ENCODE data around the gene APBB3.

APBB3 gene

DNA sequence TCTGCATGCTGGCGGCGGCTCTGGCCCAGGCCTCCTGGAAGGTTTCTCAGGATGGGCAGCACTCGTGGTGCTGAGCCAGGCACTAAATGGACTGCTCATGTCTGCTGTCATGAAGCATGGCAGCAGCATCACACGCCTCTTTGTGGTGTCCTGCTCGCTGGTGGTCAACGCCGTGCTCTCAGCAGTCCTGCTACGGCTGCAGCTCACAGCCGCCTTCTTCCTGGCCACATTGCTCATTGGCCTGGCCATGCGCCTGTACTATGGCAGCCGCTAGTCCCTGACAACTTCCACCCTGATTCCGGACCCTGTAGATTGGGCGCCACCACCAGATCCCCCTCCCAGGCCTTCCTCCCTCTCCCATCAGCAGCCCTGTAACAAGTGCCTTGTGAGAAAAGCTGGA, 3.5 kb upstream of the APBB3 start:
- peak overlapping the region in 1 of 2 donors; percentile 61 for H3K27ac ChIP-seq
- TF ChIP-seq, protein P1, sequence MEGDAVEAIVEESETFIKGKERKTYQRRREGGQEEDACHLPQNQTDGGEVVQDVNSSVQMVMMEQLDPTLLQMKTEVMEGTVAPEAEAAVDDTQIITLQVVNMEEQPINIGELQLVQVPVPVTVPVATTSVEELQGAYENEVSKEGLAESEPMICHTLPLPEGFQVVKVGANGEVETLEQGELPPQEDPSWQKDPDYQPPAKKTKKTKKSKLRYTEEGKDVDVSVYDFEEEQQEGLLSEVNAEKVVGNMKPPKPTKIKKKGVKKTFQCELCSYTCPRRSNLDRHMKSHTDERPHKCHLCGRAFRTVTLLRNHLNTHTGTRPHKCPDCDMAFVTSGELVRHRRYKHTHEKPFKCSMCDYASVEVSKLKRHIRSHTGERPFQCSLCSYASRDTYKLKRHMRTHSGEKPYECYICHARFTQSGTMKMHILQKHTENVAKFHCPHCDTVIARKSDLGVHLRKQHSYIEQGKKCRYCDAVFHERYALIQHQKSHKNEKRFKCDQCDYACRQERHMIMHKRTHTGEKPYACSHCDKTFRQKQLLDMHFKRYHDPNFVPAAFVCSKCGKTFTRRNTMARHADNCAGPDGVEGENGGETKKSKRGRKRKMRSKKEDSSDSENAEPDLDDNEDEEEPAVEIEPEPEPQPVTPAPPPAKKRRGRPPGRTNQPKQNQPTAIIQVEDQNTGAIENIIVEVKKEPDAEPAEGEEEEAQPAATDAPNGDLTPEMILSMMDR (IDR thresholded peaks at IDR 0.05), result no peak
- H3K4me3 ChIP-seq, result no peak overlapping the region
- DNase-seq (ENCODE audit: low spot score), result no peak

DNA sequence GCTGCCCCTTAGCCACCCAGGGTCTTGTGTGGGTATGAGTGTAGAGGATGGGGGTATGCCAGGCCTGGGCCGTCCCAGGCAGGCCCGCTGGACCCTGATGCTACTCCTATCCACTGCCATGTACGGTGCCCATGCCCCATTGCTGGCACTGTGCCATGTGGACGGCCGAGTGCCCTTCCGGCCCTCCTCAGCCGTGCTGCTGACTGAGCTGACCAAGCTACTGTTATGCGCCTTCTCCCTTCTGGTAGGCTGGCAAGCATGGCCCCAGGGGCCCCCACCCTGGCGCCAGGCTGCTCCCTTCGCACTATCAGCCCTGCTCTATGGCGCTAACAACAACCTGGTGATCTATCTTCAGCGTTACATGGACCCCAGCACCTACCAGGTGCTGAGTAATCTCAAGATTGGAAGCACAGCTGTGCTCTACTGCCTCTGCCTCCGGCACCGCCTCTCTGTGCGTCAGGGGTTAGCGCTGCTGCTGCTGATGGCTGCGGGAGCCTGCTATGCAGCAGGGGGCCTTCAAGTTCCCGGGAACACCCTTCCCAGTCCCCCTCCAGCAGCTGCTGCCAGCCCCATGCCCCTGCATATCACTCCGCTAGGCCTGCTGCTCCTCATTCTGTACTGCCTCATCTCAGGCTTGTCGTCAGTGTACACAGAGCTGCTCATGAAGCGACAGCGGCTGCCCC, 2.9 kb upstream of the APBB3 start:
- no peak for DNase-seq (ENCODE audit: low spot score)
- no peak overlapping the region for H3K27ac ChIP-seq
- TF ChIP-seq, protein P1 (IDR thresholded peaks at IDR 0.05), result no peak
- H3K4me3 ChIP-seq, result no peak overlapping the region

DNA sequence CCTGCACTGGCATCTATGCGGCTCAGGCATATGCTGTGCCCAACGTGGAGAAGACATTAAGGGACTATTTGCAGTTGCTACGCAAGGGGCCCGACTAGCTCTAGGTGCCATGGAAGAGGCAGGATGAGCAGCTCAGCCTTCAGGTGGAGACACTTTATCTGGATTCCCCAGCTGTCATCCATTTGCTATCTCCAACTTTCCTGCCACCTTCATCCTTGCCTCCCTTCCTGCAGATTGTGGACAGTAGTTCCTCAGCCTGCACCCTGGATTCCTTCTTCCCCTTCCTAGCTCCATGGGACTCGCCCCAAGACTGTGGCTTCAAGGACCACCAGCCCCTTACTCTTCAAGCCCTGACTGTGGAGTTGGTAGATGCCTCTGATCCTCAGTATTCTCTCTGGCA, 2.3 kb upstream of the APBB3 start:
- DNase-seq (ENCODE audit: low spot score), result no peak
- TF ChIP-seq, protein P1 (IDR thresholded peaks at IDR 0.05), result no peak
- H3K27ac ChIP-seq, result no peak overlapping the region

DNA sequence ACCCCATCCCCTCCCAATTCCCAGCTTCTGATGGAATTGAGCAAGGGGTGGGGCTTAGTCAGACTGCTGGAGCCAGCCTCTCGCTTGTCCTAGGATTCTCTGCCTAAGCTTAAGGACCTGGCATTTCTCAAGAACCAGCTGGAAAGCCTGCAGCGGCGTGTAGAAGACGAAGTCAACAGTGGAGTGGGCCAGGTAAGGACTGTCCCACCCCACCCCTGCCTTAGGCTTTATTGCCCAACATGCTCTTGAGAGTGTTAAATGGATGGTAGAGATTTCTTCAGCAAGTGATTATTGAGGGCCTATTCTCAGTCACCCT, 1.3 kb upstream of the APBB3 start:
- Histone ChIP-seq H3K4me3 (peak overlapping the region; percentile 78), H3K27ac (no peak overlapping the region)
- no peak for DNase-seq (ENCODE audit: low spot score)
- TF ChIP-seq, protein P1 (IDR thresholded peaks at IDR 0.05), result no peak

More for the DNA sequence above, 2.3 kb upstream of the APBB3 start:
- no peak overlapping the region for H3K4me3 ChIP-seq

DNA sequence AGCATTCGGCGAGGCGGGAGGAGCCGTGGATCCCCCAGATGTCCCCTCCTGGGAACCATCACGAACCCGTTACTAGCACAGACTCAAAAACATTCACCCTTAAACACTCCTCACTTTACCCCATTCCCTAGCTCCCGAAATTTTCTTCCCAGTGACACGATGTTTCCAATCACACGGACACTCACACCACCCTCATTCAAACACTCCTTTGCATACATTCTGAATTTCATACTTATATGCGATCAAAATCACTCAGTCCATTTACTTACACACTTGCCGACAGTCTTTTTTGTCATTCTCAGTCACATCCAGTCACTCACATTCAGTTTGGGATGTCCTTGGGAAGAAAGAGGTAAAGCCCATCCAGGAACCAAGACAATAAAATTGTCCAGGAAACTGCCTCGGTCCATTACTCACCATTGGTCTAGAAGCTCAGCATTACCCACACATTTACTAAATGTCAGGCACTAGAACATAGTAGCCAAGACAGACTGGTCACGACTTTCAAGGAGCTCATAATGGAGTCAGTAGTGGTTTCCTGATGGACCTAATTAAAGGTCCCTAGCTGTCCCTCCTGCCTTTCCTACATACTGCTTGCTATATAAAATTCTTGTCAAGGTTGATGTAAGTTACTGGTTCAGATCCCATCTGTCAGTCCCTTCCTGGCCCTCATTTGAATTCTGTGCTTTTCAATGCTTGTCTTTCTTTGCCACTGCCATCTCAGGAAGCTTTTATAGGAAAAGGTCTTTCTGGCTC, 804 bp upstream of the APBB3 start:
- TF ChIP-seq, protein P1 (IDR thresholded peaks at IDR 0.05), result no peak
- no peak for DNase-seq (ENCODE audit: low spot score)
- Histone ChIP-seq H3K27ac (peak overlapping the region; percentile 88 to 95), H3K4me3 (peak overlapping the region; percentile 78)

DNA sequence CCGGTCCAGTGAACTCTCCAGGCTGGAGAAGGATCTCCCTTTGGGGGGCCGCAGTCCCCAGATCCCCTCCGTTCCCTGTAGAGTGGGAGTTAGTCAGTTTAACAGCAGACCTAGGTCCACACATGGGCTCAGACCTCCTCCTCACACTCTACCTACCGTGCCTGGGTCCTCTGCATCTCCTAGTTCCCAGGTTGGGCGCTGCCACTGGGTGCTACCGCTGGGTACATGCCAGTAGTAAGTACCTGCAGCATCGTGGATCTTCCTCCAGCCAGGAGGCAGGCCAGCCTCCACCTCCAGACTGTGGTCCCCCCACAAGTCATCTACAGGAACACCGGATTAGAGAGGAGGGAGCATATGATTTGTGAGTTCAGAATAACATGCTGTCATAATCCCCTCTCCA, 802 bp downstream of the APBB3 start:
- H3K4me3 ChIP-seq, result peak overlapping the region; percentile 78
- peak overlapping the region; percentile 88 to 95 for H3K27ac ChIP-seq
- DNase-seq (ENCODE audit: low spot score), result peak; percentile 77
- TF ChIP-seq, protein P1 (IDR thresholded peaks at IDR 0.05), result no peak
